GM23338 (cell line): ENCODE data around the gene C2CD3. TPM values are rescaled to one million over a fixed set of nuclear protein-coding genes. Genes with fewer than 3 reads are reported as not detected.

Experiments
- ATAC-seq: fragments of 200-7000 bp; cut with Tn5 transposase; 3 replicates; pipeline ENCODE4 v1.9.1; 2020
- DNase-seq: peaks from one replicate; pipeline ENCODE4 v3.0.0-alpha.2; 2015; ENCODE audit warnings: low spot score
- H2AFZ ChIP-seq: fragments of 200-600 bp; sonication (generic); 2 replicates; pipeline ENCODE4 v1.8.0; 2016; ENCODE audit warnings: antibody characterized with exemption, mild to moderate bottlenecking, moderate library complexity
- H3F3A ChIP-seq: fragments of 200-600 bp; sonication (generic); replicated peaks from 2 replicates; pipeline ENCODE4 v1.8.0; 2017; ENCODE audit warnings: antibody characterized with exemption, mixed run types, low read depth
- H3K27ac ChIP-seq: fragments of 200-600 bp; sonication (generic); 2 replicates; pipeline ENCODE4 v1.6.1; 2016; ENCODE audit warnings: low read depth
- H3K27me3 ChIP-seq: fragments of 200-600 bp; sonication (generic); 2 replicates; pipeline ENCODE4 v1.8.0; 2016; ENCODE audit warnings: mild to moderate bottlenecking, mixed run types, moderate library complexity; ENCODE audit not compliant: insufficient read depth
- H3K36me3 ChIP-seq: fragments of 200-600 bp; sonication (generic); 2 replicates; pipeline ENCODE4 v1.8.0; 2016; ENCODE audit warnings: mild to moderate bottlenecking; ENCODE audit not compliant: insufficient read depth
- H3K4me1 ChIP-seq: fragments of 200-600 bp; sonication (generic); 2 replicates; pipeline ENCODE4 v1.8.0; 2016; ENCODE audit warnings: mild to moderate bottlenecking, moderate library complexity; ENCODE audit not compliant: insufficient read depth
- H3K4me2 ChIP-seq: fragments of 200-600 bp; sonication (generic); 2 replicates; pipeline ENCODE4 v1.7.1; 2017; ENCODE audit warnings: mixed run types
- H3K4me3 ChIP-seq: fragments of 200-600 bp; sonication (generic); 2 replicates; pipeline ENCODE4 v1.6.1; 2016; ENCODE audit warnings: mixed run types
- H3K79me2 ChIP-seq: fragments of 200-600 bp; sonication (generic); replicated peaks from 2 replicates; pipeline ENCODE4 v1.8.0; 2017; ENCODE audit warnings: mild to moderate bottlenecking; ENCODE audit not compliant: insufficient read depth
- H3K9me2 ChIP-seq: fragments of 200-600 bp; sonication (generic); 2 replicates; pipeline ENCODE4 v1.8.0; 2017; ENCODE audit not compliant: insufficient read depth
- H4K20me1 ChIP-seq: fragments of 200-600 bp; sonication (generic); replicated peaks from 2 replicates; pipeline ENCODE4 v1.8.0; 2017; ENCODE audit warnings: mild to moderate bottlenecking; ENCODE audit not compliant: insufficient read depth
- H3K27ac Mint-ChIP-seq: 2 replicates; pipeline ENCODE4 v1.8.0; 2020; ENCODE audit warnings: inconsistent platforms, mild to moderate bottlenecking, moderate library complexity, mixed read lengths
- H3K27me3 Mint-ChIP-seq: 3 replicates; pipeline ENCODE4 v1.8.0; 2022; ENCODE audit warnings: low read depth, mild to moderate bottlenecking, moderate library complexity, mixed read lengths, inconsistent platforms; ENCODE audit not compliant: insufficient read depth, poor library complexity
- H3K36me3 Mint-ChIP-seq: 3 replicates; pipeline ENCODE4 v1.8.0; 2021; ENCODE audit warnings: low read depth, mild to moderate bottlenecking, inconsistent platforms, moderate library complexity, mixed read lengths
- H3K4me1 Mint-ChIP-seq: 3 replicates; pipeline ENCODE4 v1.8.0; 2020; ENCODE audit warnings: mild to moderate bottlenecking, inconsistent platforms, mixed read lengths
- H3K4me3 Mint-ChIP-seq: 3 replicates; pipeline ENCODE4 v1.8.0; 2021; ENCODE audit warnings: moderate library complexity, mild to moderate bottlenecking, inconsistent platforms, mixed read lengths
- H3K9me3 Mint-ChIP-seq: 3 replicates; pipeline ENCODE4 v1.8.0; 2020; ENCODE audit warnings: moderate library complexity, mild to moderate bottlenecking, inconsistent platforms, mixed read lengths
- CREB1 ChIP-seq: fragments of 250-450 bp; sonication (Bioruptor Pico); IDR thresholded peaks from 2 replicates; pipeline ENCODE4 v1.5.0; 2020; ENCODE audit warnings: low read depth, mild to moderate bottlenecking, moderate library complexity
- EZH2 ChIP-seq: fragments of 200-600 bp; sonication (generic); IDR thresholded peaks from one replicate; pipeline ENCODE4 v1.8.0; 2017; ENCODE audit warnings: antibody characterized with exemption, mild to moderate bottlenecking, low read depth; ENCODE audit not compliant: unreplicated experiment
- EZH2phosphoT487 ChIP-seq: fragments of 200-600 bp; sonication (generic); IDR thresholded peaks from one replicate; pipeline ENCODE4 v1.8.1; 2018; ENCODE audit warnings: antibody characterized with exemption; ENCODE audit not compliant: unreplicated experiment
- JUNB ChIP-seq: IDR thresholded peaks from one replicate; pipeline ENCODE4 v1.6.1; 2016; ENCODE audit warnings: antibody characterized with exemption; ENCODE audit not compliant: unreplicated experiment
- NANOG ChIP-seq: IDR thresholded peaks from 2 replicates; pipeline ENCODE4 v1.6.1; 2016; ENCODE audit warnings: antibody characterized with exemption, borderline replicate concordance
- POLR2AphosphoS5 ChIP-seq: IDR thresholded peaks from 2 replicates; pipeline ENCODE4 v1.6.1; 2016; ENCODE audit warnings: antibody characterized with exemption, low read depth
- STAT1 ChIP-seq: IDR thresholded peaks from one replicate; pipeline ENCODE4 v1.6.1; 2016; ENCODE audit warnings: antibody characterized with exemption; ENCODE audit not compliant: unreplicated experiment
- ZNF114 ChIP-seq: fragments of 250-450 bp; sonication (Bioruptor Pico); IDR thresholded peaks from 2 replicates; pipeline ENCODE4 v1.5.0; 2020; ENCODE audit warnings: mild to moderate bottlenecking, moderate library complexity
- ZNF331 ChIP-seq: fragments of 250-450 bp; sonication (Bioruptor Pico); IDR thresholded peaks from 2 replicates; pipeline ENCODE4 v1.5.0; 2020; ENCODE audit warnings: low read depth, mild to moderate bottlenecking, moderate library complexity
- polyA plus RNA-seq: library from polyadenylated mRNA; unstranded; fragments of >200 nt; fragmentation: Nextera tagmentation; extraction: Ambion mirVana; gene quantifications from 2 replicates; pipeline ENCODE4 v1.2.1, GENCODE V29; 2016
- total RNA-seq: library from RNA; depleted of rRNA; stranded (reverse); fragments of >200 nt; shearing (Covaris generic); gene quantifications from 2 replicates; pipeline ENCODE4 v1.2.3, GENCODE V29; 2014
- TF ChIP-seq, protein P1 (sequence below), 2 experiments: fragments of 200-600 bp in 1 of 2; sonication (generic) in 1 of 2; conservative IDR thresholded peaks; 2 replicates each; pipeline versions ENCODE4 v1.5.1 to v1.6.1; 2016 to 2017; ENCODE audit warnings: antibody characterized with exemption in 2 of 2, low read depth in 2 of 2, mild to moderate bottlenecking in 2 of 2, moderate library complexity in 1 of 2
- TF ChIP-seq, protein P2 (sequence below): IDR thresholded peaks from 2 replicates; pipeline ENCODE4 v1.6.1; 2016; ENCODE audit warnings: antibody characterized with exemption
- TF ChIP-seq, protein P3 (sequence below): fragments of 250-450 bp; sonication (Bioruptor Pico); IDR thresholded peaks from 2 replicates; pipeline ENCODE4 v1.5.0; 2020; ENCODE audit warnings: mild to moderate bottlenecking, moderate library complexity
- TF ChIP-seq, protein P4 (sequence below): IDR thresholded peaks from one replicate; pipeline ENCODE4 v1.6.1; 2018; ENCODE audit warnings: antibody characterized with exemption; ENCODE audit not compliant: unreplicated experiment

Gene C2CD3
- total and polyA plus RNA-seq, 2 experiments from 2014 or later = 15.5 to 29.5 TPM

DNA sequence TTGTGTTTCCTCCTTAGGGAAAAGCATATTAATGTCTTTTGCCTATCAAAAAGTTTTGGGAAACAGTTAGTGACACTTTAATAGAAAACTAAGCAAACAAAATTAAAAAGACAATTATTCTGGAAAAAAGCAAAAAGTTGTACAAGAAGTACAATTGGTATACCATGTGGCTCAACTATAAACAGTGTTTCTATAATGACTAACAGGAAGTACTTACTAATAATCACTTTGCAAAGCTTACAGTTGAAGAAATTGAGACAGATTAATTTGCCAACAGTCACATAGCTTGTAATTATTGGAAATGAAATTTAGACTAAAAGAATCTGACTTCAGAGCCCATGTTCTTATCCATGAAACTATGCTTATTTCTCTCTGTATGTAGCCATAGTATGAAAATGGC, 25.0 kb upstream of the C2CD3 start:
- H3K4me3 ChIP-seq = no peak overlapping the region
- H3K27ac ChIP-seq = no peak overlapping the region
- peaks cover 39% of the 10 kb centered on the region; the same call in 1 of the 2 replicates for H3K79me2 ChIP-seq
- H3K36me3 ChIP-seq = peaks cover 5% of the 10 kb centered on the region; the same call in 1 of the 2 replicates
- Mint-ChIP-seq H3K9me3 (peaks cover 12% of the 10 kb centered on the region), H3K4me1 (no peaks in the 10 kb centered on the region; the same call in 2 of the 3 replicates), H3K4me3 (no peak overlapping the region), H3K27me3 (no peaks in the 10 kb centered on the region), H3K36me3 (peaks cover 24% of the 10 kb centered on the region), H3K27ac (no peak overlapping the region)
- no peak for ATAC-seq
- no peaks in the 10 kb centered on the region for H3K9me2 ChIP-seq
- DNase-seq = no peak
- no peaks in the 10 kb centered on the region for H3K27me3 ChIP-seq
- no peak overlapping the region for H3K4me2 ChIP-seq
- H3F3A ChIP-seq = no peaks in the 10 kb centered on the region
- H3K4me1 ChIP-seq = no peaks in the 10 kb centered on the region
- H2AFZ ChIP-seq = no peak overlapping the region
- 0 out of 2 replicates have a peak, but pooled peaks cover 9% of the 10 kb centered on the region for H4K20me1 ChIP-seq
- TF ChIP-seq EZH2phosphoT487 = no peak
- TF ChIP-seq, protein P1, sequence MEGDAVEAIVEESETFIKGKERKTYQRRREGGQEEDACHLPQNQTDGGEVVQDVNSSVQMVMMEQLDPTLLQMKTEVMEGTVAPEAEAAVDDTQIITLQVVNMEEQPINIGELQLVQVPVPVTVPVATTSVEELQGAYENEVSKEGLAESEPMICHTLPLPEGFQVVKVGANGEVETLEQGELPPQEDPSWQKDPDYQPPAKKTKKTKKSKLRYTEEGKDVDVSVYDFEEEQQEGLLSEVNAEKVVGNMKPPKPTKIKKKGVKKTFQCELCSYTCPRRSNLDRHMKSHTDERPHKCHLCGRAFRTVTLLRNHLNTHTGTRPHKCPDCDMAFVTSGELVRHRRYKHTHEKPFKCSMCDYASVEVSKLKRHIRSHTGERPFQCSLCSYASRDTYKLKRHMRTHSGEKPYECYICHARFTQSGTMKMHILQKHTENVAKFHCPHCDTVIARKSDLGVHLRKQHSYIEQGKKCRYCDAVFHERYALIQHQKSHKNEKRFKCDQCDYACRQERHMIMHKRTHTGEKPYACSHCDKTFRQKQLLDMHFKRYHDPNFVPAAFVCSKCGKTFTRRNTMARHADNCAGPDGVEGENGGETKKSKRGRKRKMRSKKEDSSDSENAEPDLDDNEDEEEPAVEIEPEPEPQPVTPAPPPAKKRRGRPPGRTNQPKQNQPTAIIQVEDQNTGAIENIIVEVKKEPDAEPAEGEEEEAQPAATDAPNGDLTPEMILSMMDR (conservative IDR thresholded peaks at IDR 0.05; ENCODE audit: low read depth in 2 of 2) = no peak
- no peak for TF ChIP-seq STAT1
- no peak for TF ChIP-seq NANOG
- TF ChIP-seq ZNF114 (CRISPR knock-in tag) = no peak
- TF ChIP-seq EZH2 = no peak
- TF ChIP-seq, protein P2, sequence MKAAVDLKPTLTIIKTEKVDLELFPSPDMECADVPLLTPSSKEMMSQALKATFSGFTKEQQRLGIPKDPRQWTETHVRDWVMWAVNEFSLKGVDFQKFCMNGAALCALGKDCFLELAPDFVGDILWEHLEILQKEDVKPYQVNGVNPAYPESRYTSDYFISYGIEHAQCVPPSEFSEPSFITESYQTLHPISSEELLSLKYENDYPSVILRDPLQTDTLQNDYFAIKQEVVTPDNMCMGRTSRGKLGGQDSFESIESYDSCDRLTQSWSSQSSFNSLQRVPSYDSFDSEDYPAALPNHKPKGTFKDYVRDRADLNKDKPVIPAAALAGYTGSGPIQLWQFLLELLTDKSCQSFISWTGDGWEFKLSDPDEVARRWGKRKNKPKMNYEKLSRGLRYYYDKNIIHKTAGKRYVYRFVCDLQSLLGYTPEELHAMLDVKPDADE = no peak
- TF ChIP-seq, protein P3, sequence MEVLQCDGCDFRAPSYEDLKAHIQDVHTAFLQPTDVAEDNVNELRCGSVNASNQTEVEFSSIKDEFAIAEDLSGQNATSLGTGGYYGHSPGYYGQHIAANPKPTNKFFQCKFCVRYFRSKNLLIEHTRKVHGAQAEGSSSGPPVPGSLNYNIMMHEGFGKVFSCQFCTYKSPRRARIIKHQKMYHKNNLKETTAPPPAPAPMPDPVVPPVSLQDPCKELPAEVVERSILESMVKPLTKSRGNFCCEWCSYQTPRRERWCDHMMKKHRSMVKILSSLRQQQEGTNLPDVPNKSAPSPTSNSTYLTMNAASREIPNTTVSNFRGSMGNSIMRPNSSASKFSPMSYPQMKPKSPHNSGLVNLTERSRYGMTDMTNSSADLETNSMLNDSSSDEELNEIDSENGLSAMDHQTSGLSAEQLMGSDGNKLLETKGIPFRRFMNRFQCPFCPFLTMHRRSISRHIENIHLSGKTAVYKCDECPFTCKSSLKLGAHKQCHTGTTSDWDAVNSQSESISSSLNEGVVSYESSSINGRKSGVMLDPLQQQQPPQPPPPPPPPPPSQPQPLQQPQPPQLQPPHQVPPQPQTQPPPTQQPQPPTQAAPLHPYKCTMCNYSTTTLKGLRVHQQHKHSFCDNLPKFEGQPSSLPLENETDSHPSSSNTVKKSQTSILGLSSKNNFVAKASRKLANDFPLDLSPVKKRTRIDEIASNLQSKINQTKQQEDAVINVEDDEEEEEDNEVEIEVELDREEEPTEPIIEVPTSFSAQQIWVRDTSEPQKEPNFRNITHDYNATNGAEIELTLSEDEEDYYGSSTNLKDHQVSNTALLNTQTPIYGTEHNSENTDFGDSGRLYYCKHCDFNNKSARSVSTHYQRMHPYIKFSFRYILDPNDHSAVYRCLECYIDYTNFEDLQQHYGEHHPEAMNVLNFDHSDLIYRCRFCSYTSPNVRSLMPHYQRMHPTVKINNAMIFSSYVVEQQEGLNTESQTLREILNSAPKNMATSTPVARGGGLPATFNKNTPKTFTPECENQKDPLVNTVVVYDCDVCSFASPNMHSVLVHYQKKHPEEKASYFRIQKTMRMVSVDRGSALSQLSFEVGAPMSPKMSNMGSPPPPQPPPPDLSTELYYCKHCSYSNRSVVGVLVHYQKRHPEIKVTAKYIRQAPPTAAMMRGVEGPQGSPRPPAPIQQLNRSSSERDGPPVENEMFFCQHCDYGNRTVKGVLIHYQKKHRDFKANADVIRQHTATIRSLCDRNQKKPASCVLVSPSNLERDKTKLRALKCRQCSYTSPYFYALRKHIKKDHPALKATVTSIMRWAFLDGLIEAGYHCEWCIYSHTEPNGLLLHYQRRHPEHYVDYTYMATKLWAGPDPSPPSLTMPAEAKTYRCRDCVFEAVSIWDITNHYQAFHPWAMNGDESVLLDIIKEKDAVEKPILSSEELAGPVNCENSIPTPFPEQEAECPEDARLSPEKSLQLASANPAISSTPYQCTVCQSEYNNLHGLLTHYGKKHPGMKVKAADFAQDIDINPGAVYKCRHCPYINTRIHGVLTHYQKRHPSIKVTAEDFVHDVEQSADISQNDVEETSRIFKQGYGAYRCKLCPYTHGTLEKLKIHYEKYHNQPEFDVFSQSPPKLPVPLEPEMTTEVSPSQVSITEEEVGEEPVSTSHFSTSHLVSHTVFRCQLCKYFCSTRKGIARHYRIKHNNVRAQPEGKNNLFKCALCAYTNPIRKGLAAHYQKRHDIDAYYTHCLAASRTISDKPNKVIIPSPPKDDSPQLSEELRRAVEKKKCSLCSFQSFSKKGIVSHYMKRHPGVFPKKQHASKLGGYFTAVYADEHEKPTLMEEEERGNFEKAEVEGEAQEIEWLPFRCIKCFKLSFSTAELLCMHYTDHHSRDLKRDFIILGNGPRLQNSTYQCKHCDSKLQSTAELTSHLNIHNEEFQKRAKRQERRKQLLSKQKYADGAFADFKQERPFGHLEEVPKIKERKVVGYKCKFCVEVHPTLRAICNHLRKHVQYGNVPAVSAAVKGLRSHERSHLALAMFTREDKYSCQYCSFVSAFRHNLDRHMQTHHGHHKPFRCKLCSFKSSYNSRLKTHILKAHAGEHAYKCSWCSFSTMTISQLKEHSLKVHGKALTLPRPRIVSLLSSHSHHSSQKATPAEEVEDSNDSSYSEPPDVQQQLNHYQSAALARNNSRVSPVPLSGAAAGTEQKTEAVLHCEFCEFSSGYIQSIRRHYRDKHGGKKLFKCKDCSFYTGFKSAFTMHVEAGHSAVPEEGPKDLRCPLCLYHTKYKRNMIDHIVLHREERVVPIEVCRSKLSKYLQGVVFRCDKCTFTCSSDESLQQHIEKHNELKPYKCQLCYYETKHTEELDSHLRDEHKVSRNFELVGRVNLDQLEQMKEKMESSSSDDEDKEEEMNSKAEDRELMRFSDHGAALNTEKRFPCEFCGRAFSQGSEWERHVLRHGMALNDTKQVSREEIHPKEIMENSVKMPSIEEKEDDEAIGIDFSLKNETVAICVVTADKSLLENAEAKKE (CRISPR knock-in tag) = no peak
- no peak for TF ChIP-seq CREB1
- no peak for TF ChIP-seq POLR2AphosphoS5
- TF ChIP-seq ZNF331 (CRISPR knock-in tag) = no peak
- TF ChIP-seq, protein P4, sequence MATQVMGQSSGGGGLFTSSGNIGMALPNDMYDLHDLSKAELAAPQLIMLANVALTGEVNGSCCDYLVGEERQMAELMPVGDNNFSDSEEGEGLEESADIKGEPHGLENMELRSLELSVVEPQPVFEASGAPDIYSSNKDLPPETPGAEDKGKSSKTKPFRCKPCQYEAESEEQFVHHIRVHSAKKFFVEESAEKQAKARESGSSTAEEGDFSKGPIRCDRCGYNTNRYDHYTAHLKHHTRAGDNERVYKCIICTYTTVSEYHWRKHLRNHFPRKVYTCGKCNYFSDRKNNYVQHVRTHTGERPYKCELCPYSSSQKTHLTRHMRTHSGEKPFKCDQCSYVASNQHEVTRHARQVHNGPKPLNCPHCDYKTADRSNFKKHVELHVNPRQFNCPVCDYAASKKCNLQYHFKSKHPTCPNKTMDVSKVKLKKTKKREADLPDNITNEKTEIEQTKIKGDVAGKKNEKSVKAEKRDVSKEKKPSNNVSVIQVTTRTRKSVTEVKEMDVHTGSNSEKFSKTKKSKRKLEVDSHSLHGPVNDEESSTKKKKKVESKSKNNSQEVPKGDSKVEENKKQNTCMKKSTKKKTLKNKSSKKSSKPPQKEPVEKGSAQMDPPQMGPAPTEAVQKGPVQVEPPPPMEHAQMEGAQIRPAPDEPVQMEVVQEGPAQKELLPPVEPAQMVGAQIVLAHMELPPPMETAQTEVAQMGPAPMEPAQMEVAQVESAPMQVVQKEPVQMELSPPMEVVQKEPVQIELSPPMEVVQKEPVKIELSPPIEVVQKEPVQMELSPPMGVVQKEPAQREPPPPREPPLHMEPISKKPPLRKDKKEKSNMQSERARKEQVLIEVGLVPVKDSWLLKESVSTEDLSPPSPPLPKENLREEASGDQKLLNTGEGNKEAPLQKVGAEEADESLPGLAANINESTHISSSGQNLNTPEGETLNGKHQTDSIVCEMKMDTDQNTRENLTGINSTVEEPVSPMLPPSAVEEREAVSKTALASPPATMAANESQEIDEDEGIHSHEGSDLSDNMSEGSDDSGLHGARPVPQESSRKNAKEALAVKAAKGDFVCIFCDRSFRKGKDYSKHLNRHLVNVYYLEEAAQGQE = no peak
- no peak for TF ChIP-seq JUNB
